Smooth muscle cell (in vitro differentiated cells): ENCODE measurements around the gene SLC24A3. TPM values are rescaled to one million over a fixed set of nuclear protein-coding genes. Genes with fewer than 3 reads are reported as not detected.

ENCODE experiments used
- DNase-seq: peaks from one replicate; lab custom pipeline; 2025; ENCODE audit not compliant: unreplicated experiment; lab: John Stamatoyannopoulos, UW
- H2AFZ ChIP-seq: fragments of 200-600 bp; sonication (generic); 2 replicates; pipeline ENCODE4 v1.6.0; 2016; ENCODE audit warnings: antibody characterized with exemption, low read depth, mild to moderate bottlenecking
- H3F3A ChIP-seq: fragments of 200-600 bp; sonication (generic); 2 replicates; pipeline ENCODE4 v1.6.0; 2017; ENCODE audit warnings: antibody characterized with exemption, low read depth
- H3K27ac ChIP-seq: fragments of 200-600 bp; sonication (generic); 2 replicates; pipeline ENCODE4 v1.5.1; 2016; ENCODE audit warnings: low read depth, mild to moderate bottlenecking
- H3K27me3 ChIP-seq: fragments of 200-600 bp; sonication (generic); 2 replicates; pipeline ENCODE4 v1.6.1; 2016; ENCODE audit warnings: low read depth, mild to moderate bottlenecking
- H3K36me3 ChIP-seq: fragments of 200-600 bp; sonication (generic); 2 replicates; pipeline ENCODE4 v1.5.1; 2016; ENCODE audit warnings: low read depth
- H3K4me1 ChIP-seq: fragments of 200-600 bp; sonication (generic); 2 replicates; pipeline ENCODE4 v1.5.1; 2016; ENCODE audit warnings: low read depth
- H3K4me2 ChIP-seq: fragments of 200-600 bp; sonication (generic); 2 replicates; pipeline ENCODE4 v1.6.0; 2016; ENCODE audit warnings: mild to moderate bottlenecking
- H3K4me3 ChIP-seq: fragments of 200-600 bp; sonication (generic); 2 replicates; pipeline ENCODE4 v1.5.1; 2016; ENCODE audit warnings: mild to moderate bottlenecking
- H3K79me2 ChIP-seq: fragments of 200-600 bp; sonication (generic); 2 replicates; pipeline ENCODE4 v1.6.0; 2016; ENCODE audit warnings: low read depth, mild to moderate bottlenecking
- H3K9ac ChIP-seq: fragments of 200-600 bp; sonication (generic); 2 replicates; pipeline ENCODE4 v1.6.0; 2016; ENCODE audit warnings: low read depth
- H3K9me3 ChIP-seq: fragments of 200-600 bp; sonication (generic); replicated peaks from 2 replicates; pipeline ENCODE4 v1.5.1; 2016; ENCODE audit warnings: low read depth
- H4K20me1 ChIP-seq: fragments of 200-600 bp; sonication (generic); 2 replicates; pipeline ENCODE4 v1.6.0; 2016; ENCODE audit warnings: low read depth
- WGBS: methylation state at CpG from one replicate; pipeline ENCODE4 v1.1.7; 2016; ENCODE audit warnings: low lambda C conversion rate; 5-methylcytosine and 5-hydroxymethylcytosine counted together
- polyA plus RNA-seq: library from polyadenylated mRNA; unstranded; fragments of >200 nt; fragmentation: Nextera tagmentation; extraction: Ambion mirVana; gene quantifications from 2 replicates; pipeline ENCODE4 v1.2.1, GENCODE V29; 2016
- total RNA-seq: library from RNA; depleted of rRNA; stranded (reverse); fragments of >200 nt; gene quantifications from 2 replicates; pipeline ENCODE4 v1.2.3, GENCODE V29; 2014
- TF ChIP-seq, protein P1 (sequence below): fragments of 200-600 bp; sonication (generic); IDR thresholded peaks from 2 replicates; pipeline ENCODE4 v1.5.1; 2017; ENCODE audit warnings: borderline replicate concordance, mild to moderate bottlenecking, antibody characterized with exemption; ENCODE audit not compliant: insufficient read depth, poor library complexity, severe bottlenecking

SLC24A3 gene
- total and polyA plus RNA-seq, 2 experiments from 2014 or later = 2.5 to 3.2 TPM

DNA sequence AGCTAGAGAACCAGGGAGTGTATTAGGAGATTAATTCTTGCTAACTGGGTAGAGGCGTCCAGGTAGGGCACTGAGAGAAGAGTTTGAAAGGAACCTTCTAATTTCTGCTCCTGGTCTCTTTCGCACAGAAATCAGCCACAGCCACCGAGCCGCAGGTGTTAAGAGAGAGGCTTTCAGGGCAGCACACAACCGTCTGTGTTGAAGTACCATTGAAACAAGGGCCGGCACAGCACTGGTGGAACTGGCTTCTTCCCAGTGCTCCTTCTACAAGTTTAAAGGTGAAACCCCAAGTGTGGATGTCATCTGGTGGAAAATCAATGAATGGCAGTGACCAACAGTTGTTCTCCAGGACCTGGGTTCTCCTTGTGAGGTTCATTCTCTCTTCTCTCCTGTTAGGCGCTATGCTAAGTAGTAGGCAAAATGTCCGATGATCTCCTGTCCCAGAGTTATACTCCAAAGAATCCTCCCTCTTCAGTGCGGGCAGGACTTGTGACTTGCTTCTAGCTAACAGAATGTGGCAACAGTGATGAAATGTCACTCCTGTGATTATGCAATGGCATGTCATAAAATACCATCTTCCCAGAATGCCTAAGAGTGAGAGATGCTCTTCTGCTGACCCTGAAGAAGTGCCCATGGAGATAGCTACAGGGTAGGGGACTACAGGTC lies 530.7 kb downstream of the SLC24A3 start:
- Histone ChIP-seq H3K27ac (no peak overlapping the region), H3K79me2 (no peaks in the 10 kb centered on the region)
- WGBS = 83% methylated on average over 9 of the region's 9 CpGs

GRCh38 chr20:19743640-19743995 lies 531.2 kb downstream of the SLC24A3 start:
- Histone ChIP-seq H3K27me3 (no peaks in the 10 kb centered on the region), H3F3A (no peaks in the 10 kb centered on the region), H4K20me1 (no peaks in the 10 kb centered on the region), H3K36me3 (no peaks in the 10 kb centered on the region), H3K9ac (no peak overlapping the region), H3K4me3 (no peak overlapping the region), H3K9me3 (no peaks in the 10 kb centered on the region), H2AFZ (no peak overlapping the region), H3K79me2 (no peaks in the 10 kb centered on the region), H3K4me2 (no peak overlapping the region), H3K4me1 (no peaks in the 10 kb centered on the region), H3K27ac (no peak overlapping the region)
- no peak for DNase-seq
- TF ChIP-seq, protein P1, sequence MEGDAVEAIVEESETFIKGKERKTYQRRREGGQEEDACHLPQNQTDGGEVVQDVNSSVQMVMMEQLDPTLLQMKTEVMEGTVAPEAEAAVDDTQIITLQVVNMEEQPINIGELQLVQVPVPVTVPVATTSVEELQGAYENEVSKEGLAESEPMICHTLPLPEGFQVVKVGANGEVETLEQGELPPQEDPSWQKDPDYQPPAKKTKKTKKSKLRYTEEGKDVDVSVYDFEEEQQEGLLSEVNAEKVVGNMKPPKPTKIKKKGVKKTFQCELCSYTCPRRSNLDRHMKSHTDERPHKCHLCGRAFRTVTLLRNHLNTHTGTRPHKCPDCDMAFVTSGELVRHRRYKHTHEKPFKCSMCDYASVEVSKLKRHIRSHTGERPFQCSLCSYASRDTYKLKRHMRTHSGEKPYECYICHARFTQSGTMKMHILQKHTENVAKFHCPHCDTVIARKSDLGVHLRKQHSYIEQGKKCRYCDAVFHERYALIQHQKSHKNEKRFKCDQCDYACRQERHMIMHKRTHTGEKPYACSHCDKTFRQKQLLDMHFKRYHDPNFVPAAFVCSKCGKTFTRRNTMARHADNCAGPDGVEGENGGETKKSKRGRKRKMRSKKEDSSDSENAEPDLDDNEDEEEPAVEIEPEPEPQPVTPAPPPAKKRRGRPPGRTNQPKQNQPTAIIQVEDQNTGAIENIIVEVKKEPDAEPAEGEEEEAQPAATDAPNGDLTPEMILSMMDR = no peak
- 76% methylated on average over 1 of the region's 1 CpG for WGBS

More for the DNA sequence above, 530.7 kb downstream of the SLC24A3 start:
- Histone ChIP-seq H4K20me1 (no peaks in the 10 kb centered on the region), H3K4me1 (no peaks in the 10 kb centered on the region), H3F3A (no peaks in the 10 kb centered on the region), H2AFZ (no peak overlapping the region), H3K4me3 (no peak overlapping the region), H3K27me3 (no peaks in the 10 kb centered on the region), H3K4me2 (no peak overlapping the region), H3K36me3 (no peaks in the 10 kb centered on the region), H3K9me3 (no peaks in the 10 kb centered on the region), H3K9ac (no peak overlapping the region)
- TF ChIP-seq, protein P1 = no peak
- DNase-seq = no peak

GRCh38 chr20:19745106-19745505 lies 532.7 kb downstream of the SLC24A3 start:
- Histone ChIP-seq H4K20me1 (no peaks in the 10 kb centered on the region), H3K4me3 (no peak overlapping the region), H3K36me3 (no peaks in the 10 kb centered on the region), H2AFZ (no peak overlapping the region), H3K27ac (no peak overlapping the region), H3K79me2 (no peaks in the 10 kb centered on the region), H3K9ac (no peak overlapping the region), H3F3A (no peaks in the 10 kb centered on the region), H3K9me3 (no peaks in the 10 kb centered on the region), H3K27me3 (no peaks in the 10 kb centered on the region), H3K4me2 (no peak overlapping the region), H3K4me1 (no peaks in the 10 kb centered on the region)
- DNase-seq = no peak
- TF ChIP-seq, protein P1 = no peak
- WGBS = 91% methylated on average over 3 of the region's 3 CpGs

GRCh38 chr20:19745584-19745983 lies 533.1 kb downstream of the SLC24A3 start:
- Histone ChIP-seq H3K36me3 (no peaks in the 10 kb centered on the region), H3K79me2 (no peaks in the 10 kb centered on the region)
- WGBS = 68% methylated on average over 1 of the region's 1 CpG

More at GRCh38 chr20:19745584-19745983, 533.1 kb downstream of the SLC24A3 start:
- no peak overlapping the region for H3K4me3 ChIP-seq
- no peak overlapping the region for H2AFZ ChIP-seq
- no peaks in the 10 kb centered on the region for H3K27me3 ChIP-seq
- H4K20me1 ChIP-seq = no peaks in the 10 kb centered on the region
- DNase-seq = no peak
- H3K4me2 ChIP-seq = no peak overlapping the region
- TF ChIP-seq, protein P1 = no peak
- no peak overlapping the region for H3K27ac ChIP-seq
- H3F3A ChIP-seq = no peaks in the 10 kb centered on the region
- no peak overlapping the region for H3K9ac ChIP-seq
- H3K9me3 ChIP-seq = no peaks in the 10 kb centered on the region
- H3K4me1 ChIP-seq = no peaks in the 10 kb centered on the region
